Stomach (tissue), 4 donors: ENCODE data around the gene PHF21B.

ENCODE experiments used
- POLR2A ChIP-seq, 4 donors: fragments of 450-650 bp; IDR thresholded peaks; one replicate each; pipeline ENCODE4 v1.6.1; 2016; ENCODE audit warnings: antibody characterized with exemption in 4 of 4, control low read depth in 2 of 4, mild to moderate bottlenecking in 1 of 4, moderate library complexity in 1 of 4
- POLR2AphosphoS5 ChIP-seq, 3 donors: sonication (generic); formaldehyde crosslinking; IDR thresholded peaks; one replicate each; pipeline ENCODE4 v1.6.1; 2016; ENCODE audit warnings: antibody characterized with exemption in 3 of 3
- TF ChIP-seq, protein P1 (sequence below), 7 experiments: fragments of 450-650 bp in 4 of 7; fragments of 200-600 bp in 3 of 7; sonication (generic) in 3 of 7; IDR thresholded peaks; one replicate each; pipeline ENCODE4 v1.5.1; 2016 to 2019; ENCODE audit warnings: antibody characterized with exemption in 7 of 7, control low read depth in 2 of 7, mild to moderate bottlenecking in 1 of 7

DNA sequence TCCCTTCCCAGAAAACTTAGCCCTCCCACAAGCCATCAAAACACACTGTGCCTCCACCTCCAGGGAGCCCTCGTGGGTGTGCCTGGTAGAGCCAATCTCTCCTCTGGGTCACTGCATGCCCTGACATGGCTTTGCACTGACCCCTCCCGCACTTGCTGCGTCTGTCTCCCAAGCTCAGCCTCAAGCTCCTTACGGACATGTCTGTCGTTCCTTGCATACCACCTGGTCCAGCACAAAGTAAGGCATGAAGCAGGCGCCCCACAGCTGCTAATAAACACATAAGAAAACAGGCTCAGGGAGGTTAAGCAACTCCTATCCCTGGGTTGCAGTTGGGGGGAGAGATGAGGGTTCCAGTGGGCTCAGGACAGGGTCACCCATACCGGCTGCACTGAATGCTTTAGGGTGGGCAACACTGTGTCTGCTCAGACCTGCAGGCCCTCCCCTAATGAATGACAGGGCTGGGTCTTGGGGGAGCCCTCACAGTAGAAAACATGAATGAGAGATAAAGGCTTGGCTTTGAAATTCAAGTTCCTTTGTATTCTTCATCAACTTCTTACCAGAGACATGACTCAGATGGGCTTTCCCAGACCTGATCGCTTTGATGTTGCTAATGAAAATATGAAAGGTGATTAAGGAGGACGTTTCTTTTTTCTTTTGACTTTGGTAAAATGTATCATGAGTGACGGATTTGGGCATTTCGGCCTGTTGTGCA lies 38.0 kb downstream of the PHF21B start:
- TF ChIP-seq, protein P1, sequence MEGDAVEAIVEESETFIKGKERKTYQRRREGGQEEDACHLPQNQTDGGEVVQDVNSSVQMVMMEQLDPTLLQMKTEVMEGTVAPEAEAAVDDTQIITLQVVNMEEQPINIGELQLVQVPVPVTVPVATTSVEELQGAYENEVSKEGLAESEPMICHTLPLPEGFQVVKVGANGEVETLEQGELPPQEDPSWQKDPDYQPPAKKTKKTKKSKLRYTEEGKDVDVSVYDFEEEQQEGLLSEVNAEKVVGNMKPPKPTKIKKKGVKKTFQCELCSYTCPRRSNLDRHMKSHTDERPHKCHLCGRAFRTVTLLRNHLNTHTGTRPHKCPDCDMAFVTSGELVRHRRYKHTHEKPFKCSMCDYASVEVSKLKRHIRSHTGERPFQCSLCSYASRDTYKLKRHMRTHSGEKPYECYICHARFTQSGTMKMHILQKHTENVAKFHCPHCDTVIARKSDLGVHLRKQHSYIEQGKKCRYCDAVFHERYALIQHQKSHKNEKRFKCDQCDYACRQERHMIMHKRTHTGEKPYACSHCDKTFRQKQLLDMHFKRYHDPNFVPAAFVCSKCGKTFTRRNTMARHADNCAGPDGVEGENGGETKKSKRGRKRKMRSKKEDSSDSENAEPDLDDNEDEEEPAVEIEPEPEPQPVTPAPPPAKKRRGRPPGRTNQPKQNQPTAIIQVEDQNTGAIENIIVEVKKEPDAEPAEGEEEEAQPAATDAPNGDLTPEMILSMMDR (IDR thresholded peaks at IDR 0.05), result no peak
- no peak for TF ChIP-seq POLR2AphosphoS5 (IDR thresholded peaks at IDR 0.05)
- TF ChIP-seq POLR2A (IDR thresholded peaks at IDR 0.05), result no peak
